ENCODE results near the gene C11orf65. TPM values are rescaled to one million over a fixed set of nuclear protein-coding genes. Genes with fewer than 3 reads are reported as not detected.
"Not testable (repeated sequence)": the region's sequence is repeated elsewhere in the genome, so short reads cannot be mapped to it uniquely, and the experiment has no call there.

C11orf65 gene
- total RNA-seq, 1 donor from 2014 or later: 1.1 TPM

DNA sequence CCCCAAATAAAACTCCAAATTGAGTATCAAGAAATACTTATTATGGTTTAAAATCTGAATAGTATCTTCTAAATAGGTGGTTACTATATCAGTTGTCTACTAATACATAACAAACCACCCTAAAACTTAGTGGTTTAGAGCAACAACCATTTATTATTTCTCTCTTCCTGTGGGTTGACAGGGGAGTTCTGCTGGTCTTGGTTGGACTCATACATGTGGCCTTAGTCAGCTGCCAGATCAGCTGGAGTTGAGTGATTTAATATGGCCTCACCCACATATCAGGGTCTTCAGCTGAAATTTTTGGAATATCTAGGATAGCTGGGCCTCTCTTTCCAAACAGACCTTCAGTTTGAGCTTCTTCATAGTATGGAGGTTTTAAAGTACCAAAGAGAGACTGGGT lies 34.5 kb downstream of the C11orf65 start:
- H3K9me3 Mint-ChIP-seq: peaks cover 44% of the 10 kb centered on the region
- H3K4me1 Mint-ChIP-seq: no peaks in the 10 kb centered on the region
- no peak overlapping the region for H3K4me3 Mint-ChIP-seq
- no peak overlapping the region for H3K27ac Mint-ChIP-seq
- peaks cover 13% of the 10 kb centered on the region for H3K36me3 Mint-ChIP-seq
- TF ChIP-seq CTCF (IDR thresholded peaks at IDR 0.05; ENCODE audit: unreplicated experiment): no peak
- no peak for DNase-seq (ENCODE audit: low spot score in 2 of 2, unreplicated experiment in 2 of 2)
- no peaks in the 10 kb centered on the region for H3K27me3 Mint-ChIP-seq (ENCODE audit: low read depth)

DNA sequence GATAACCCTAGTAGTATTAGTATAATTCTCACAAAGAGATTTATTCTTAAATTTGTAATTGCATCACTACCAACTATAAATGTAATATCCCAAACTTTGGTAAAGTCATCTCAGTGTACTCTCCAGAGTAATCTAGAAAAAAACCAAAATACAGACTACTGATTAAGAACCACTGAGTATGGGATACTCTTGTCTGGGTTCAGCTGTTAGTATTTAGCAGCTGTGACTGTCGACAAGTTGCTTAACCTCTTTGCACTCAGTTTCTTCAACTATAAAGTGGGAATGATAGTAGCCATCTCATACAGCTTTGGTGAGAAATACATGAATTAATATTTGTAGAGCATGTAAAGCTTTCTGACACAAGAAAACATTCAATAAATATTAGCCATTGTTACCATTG lies 35.3 kb downstream of the C11orf65 start:
- DNase-seq (ENCODE audit: low spot score in 2 of 2, unreplicated experiment in 2 of 2): no peak
- Mint-ChIP-seq H3K4me3 (no peak overlapping the region), H3K9me3 (peaks cover 42% of the 10 kb centered on the region), H3K4me1 (no peaks in the 10 kb centered on the region), H3K27me3 (ENCODE audit: low read depth) (no peaks in the 10 kb centered on the region), H3K27ac (no peak overlapping the region), H3K36me3 (peaks cover 14% of the 10 kb centered on the region)
- TF ChIP-seq CTCF (IDR thresholded peaks at IDR 0.05; ENCODE audit: unreplicated experiment): no peak

GRCh38 chr11:108431370-108431769 lies 36.0 kb downstream of the C11orf65 start:
- H3K36me3 Mint-ChIP-seq: peaks cover 12% of the 10 kb centered on the region
- H3K9me3 Mint-ChIP-seq: peaks cover 42% of the 10 kb centered on the region
- no peaks in the 10 kb centered on the region for H3K27me3 Mint-ChIP-seq (ENCODE audit: low read depth)
- no peak overlapping the region for H3K27ac Mint-ChIP-seq
- DNase-seq (ENCODE audit: low spot score in 2 of 2, unreplicated experiment in 2 of 2): no peak
- no peak for TF ChIP-seq CTCF (IDR thresholded peaks at IDR 0.05; ENCODE audit: unreplicated experiment)
- H3K4me1 Mint-ChIP-seq: no peaks in the 10 kb centered on the region
- H3K4me3 Mint-ChIP-seq: no peak overlapping the region

- H3K27ac Mint-ChIP-seq, H3K4me3 Mint-ChIP-seq: not testable (repeated sequence)
- peaks cover 24% of the 10 kb centered on the region for H3K9me3 Mint-ChIP-seq
These were observed 49.8 kb downstream of the C11orf65 start for GRCh38 chr11:108417551-108417950.

DNA sequence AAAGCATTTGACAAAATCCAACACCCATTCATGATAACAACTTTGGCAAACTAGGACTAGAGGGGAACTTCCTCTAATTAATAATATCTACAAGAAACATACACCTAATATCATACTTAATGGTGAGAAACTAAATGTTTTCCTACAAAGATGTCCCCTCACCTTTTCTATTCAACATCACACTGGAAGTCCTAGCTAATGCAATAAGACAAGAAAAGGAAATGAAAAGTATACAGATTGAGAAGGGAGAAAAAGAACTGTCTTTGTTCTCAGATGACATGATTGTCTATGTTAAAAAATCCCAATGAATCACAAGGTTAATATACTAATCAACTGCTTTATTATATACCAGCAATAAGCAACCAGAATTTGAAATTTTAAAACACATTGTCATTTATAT lies 52.4 kb downstream of the C11orf65 start:
- Mint-ChIP-seq H3K9me3 (peaks cover 20% of the 10 kb centered on the region), H3K36me3 (peaks cover 4% of the 10 kb centered on the region), H3K4me3 (no peak overlapping the region), H3K4me1 (no peaks in the 10 kb centered on the region), H3K27ac (no peak overlapping the region), H3K27me3 (ENCODE audit: low read depth) (no peaks in the 10 kb centered on the region)
- no peak for DNase-seq (ENCODE audit: low spot score in 2 of 2, unreplicated experiment in 2 of 2)
- TF ChIP-seq CTCF (IDR thresholded peaks at IDR 0.05; ENCODE audit: unreplicated experiment): no peak

More at GRCh38 chr11:108417551-108417950, 49.8 kb downstream of the C11orf65 start:
- not testable (repeated sequence) for H3K4me1 Mint-ChIP-seq; DNase-seq (ENCODE audit: low spot score in 2 of 2, unreplicated experiment in 2 of 2); H3K27me3 Mint-ChIP-seq (ENCODE audit: low read depth); H3K36me3 Mint-ChIP-seq

DNA sequence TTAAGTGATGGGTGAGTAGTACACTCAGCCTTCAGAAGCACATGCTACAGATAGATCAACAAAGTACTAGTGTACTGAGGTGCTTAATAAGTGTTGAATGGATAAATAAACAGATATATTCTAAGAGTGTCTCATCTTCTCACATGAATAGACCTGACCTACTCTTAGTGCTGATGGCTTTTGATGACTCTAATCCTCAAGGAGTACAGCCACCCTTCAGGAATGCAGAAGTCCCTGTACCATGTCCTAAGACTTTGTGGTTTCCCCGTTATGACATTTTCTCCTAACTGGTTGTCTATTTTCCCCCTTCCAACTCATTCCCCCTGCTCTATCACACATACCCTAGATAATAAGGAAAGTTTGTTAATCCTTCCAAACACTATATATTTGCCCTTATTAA lies 61.6 kb downstream of the C11orf65 start:
- H3K27ac Mint-ChIP-seq: no peak overlapping the region
- no peak for TF ChIP-seq CTCF (IDR thresholded peaks at IDR 0.05; ENCODE audit: unreplicated experiment)
- H3K9me3 Mint-ChIP-seq: no peaks in the 10 kb centered on the region
- H3K4me1 Mint-ChIP-seq: peaks cover 7% of the 10 kb centered on the region
- H3K27me3 Mint-ChIP-seq (ENCODE audit: low read depth): no peaks in the 10 kb centered on the region
- no peak overlapping the region for H3K4me3 Mint-ChIP-seq
- no peak for DNase-seq (ENCODE audit: low spot score in 2 of 2, unreplicated experiment in 2 of 2)
- no peaks in the 10 kb centered on the region for H3K36me3 Mint-ChIP-seq
